Activated B cell treated with CpG ODN at 0.5 μM for 24 hours (primary cell): ENCODE measurements around the gene LMNTD2. TPM values are rescaled to one million over a fixed set of nuclear protein-coding genes. Genes with fewer than 3 reads are reported as not detected.

Experiments
- ATAC-seq: fragments of 200-7000 bp; cut with Tn5 transposase; one replicate; pipeline ENCODE4 v1.10.0; 2021; ENCODE audit warnings: low read depth, mild to moderate bottlenecking, moderate library complexity
- CTCF ChIA-PET: fragments of 350-600 bp; sonication (Branson Sonifier 250); formaldehyde crosslinking; loops from one replicate; lab custom pipeline; 2021; ENCODE audit warnings: antibody characterized with exemption; lab: Charles Lee
- POLR2A ChIA-PET: fragments of 350-600 bp; sonication (Branson Sonifier 250); formaldehyde crosslinking; loops from one replicate; lab custom pipeline; 2021; ENCODE audit warnings: antibody characterized with exemption; lab: Charles Lee
- DNase-seq: peaks from one replicate; pipeline ENCODE4 v3.0.0; 2022
- H3K27ac Mint-ChIP-seq: one replicate; pipeline ENCODE4 v1.8.0; 2020; ENCODE audit warnings: mixed read lengths
- H3K27me3 Mint-ChIP-seq: one replicate; pipeline ENCODE4 v1.8.0; 2021; ENCODE audit warnings: mixed read lengths
- H3K36me3 Mint-ChIP-seq: one replicate; pipeline ENCODE4 v1.8.0; 2021; ENCODE audit warnings: low read depth, mixed read lengths
- H3K4me1 Mint-ChIP-seq: one replicate; pipeline ENCODE4 v1.8.0; 2021; ENCODE audit warnings: mixed read lengths
- H3K4me3 Mint-ChIP-seq: one replicate; pipeline ENCODE4 v1.8.0; 2020; ENCODE audit warnings: mild to moderate bottlenecking, mixed read lengths
- H3K9me3 Mint-ChIP-seq: one replicate; pipeline ENCODE4 v1.8.0; 2020; ENCODE audit warnings: mixed read lengths
- intact Hi-C: fragments of 100-400 bp; cut with micrococcal nuclease; formaldehyde crosslinking; loops from one replicate; pipeline ENCODE4 v1.15.1; 2024
- total RNA-seq: library from RNA; stranded (reverse); gene quantifications from 2 replicates; pipeline ENCODE4 v1.2.3, GENCODE V29; 2022
- TF ChIP-seq, protein P1 (sequence below): fragments of 200-600 bp; IDR thresholded peaks from one replicate; pipeline ENCODE4 v1.8.0; 2022; ENCODE audit warnings: antibody characterized with exemption, mild to moderate bottlenecking

LMNTD2 gene
- total RNA-seq, 1 donor from 2014 or later = 8.6 TPM

DNA sequence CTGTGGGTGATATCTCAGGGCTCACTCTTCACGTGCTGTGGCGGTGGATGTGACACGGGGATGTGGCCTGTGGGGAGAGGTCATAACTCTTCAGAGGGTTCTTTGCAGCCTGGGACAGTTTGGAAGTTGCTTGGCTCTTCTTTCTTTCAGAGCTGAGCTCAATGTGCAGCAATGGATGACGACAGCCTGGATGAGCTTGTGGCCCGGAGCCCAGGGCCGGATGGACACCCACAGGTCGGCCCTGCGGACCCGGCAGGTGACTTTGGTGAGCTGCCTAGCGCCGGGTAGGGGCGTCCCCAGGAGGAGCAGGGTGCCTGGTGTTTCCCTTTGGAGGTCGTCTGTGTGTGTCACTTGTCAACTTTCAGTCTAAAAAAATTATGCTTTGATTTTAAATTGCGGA, 20.8 kb upstream of the LMNTD2 start:
- CTCF ChIA-PET = no interaction called here
- TF ChIP-seq, protein P1, sequence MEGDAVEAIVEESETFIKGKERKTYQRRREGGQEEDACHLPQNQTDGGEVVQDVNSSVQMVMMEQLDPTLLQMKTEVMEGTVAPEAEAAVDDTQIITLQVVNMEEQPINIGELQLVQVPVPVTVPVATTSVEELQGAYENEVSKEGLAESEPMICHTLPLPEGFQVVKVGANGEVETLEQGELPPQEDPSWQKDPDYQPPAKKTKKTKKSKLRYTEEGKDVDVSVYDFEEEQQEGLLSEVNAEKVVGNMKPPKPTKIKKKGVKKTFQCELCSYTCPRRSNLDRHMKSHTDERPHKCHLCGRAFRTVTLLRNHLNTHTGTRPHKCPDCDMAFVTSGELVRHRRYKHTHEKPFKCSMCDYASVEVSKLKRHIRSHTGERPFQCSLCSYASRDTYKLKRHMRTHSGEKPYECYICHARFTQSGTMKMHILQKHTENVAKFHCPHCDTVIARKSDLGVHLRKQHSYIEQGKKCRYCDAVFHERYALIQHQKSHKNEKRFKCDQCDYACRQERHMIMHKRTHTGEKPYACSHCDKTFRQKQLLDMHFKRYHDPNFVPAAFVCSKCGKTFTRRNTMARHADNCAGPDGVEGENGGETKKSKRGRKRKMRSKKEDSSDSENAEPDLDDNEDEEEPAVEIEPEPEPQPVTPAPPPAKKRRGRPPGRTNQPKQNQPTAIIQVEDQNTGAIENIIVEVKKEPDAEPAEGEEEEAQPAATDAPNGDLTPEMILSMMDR = no peak
- H3K36me3 Mint-ChIP-seq = peaks cover 32% of the 10 kb centered on the region
- POLR2A ChIA-PET = no interaction called here
- no peaks in the 10 kb centered on the region for H3K27me3 Mint-ChIP-seq
- H3K9me3 Mint-ChIP-seq = no peaks in the 10 kb centered on the region
- peaks cover 36% of the 10 kb centered on the region for H3K4me1 Mint-ChIP-seq
- intact Hi-C loops = no loop called here
- ATAC-seq = no peak
- no peak overlapping the region for H3K27ac Mint-ChIP-seq
- no peak for DNase-seq
- H3K4me3 Mint-ChIP-seq = no peak overlapping the region

DNA sequence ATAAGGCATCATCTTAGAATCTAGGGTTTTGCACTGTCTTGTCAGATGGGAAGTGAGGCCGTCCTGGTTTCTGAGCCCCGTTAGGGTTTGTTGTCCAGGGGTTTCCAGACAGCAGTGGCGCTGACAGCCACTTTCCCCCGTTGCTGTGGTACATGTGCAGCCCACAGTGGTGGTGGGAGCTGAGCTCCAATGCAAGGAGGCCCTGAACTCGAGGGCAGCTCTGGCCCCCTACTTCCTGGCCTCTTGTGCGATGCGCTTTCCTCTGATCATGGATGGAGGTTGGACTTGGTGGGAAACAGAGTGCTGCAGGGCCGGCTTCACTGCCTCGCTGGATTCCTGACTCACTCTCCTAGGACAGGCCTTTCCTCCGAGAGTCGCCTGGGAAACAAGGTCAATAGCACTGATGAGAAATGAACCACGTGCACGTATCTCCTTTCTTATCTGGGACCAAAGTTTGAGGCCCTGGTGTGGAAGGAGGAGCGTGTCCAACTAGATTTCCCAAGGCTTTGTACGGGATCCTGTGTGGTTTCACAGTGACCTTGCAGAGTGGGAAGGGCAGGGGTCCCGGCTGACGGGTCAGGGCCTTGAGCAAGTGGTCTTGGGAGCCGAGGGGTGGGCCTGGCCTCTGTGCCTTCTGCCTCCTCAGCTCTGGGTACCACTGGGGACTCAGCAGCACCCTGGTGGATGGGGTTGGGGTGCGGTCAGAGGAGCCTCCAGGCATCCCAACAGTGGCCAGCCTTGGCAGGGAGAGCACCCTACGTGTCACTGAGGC, 19.5 kb upstream of the LMNTD2 start:
- peaks cover 38% of the 10 kb centered on the region for H3K4me1 Mint-ChIP-seq
- peaks cover 2% of the 10 kb centered on the region for H3K27me3 Mint-ChIP-seq
- ATAC-seq = no peak
- TF ChIP-seq, protein P1 = no peak
- no peak overlapping the region for H3K4me3 Mint-ChIP-seq
- peaks cover 31% of the 10 kb centered on the region for H3K36me3 Mint-ChIP-seq
- intact Hi-C loops = no loop called here
- no peak overlapping the region for H3K27ac Mint-ChIP-seq
- ChIA-PET CTCF (no interaction called here), POLR2A (no interaction called here)
- no peaks in the 10 kb centered on the region for H3K9me3 Mint-ChIP-seq
- no peak for DNase-seq

GRCh38 chr11:578276-579035, 17.9 kb upstream of the LMNTD2 start:
- CTCF ChIA-PET = interaction anchor here (1.3 to 1.6 kb wide), 2 partner anchors 22 to 24 kb away, joined by 3 read pairs; no protein-coding TSS in a partner anchor
- peaks cover 23% of the 10 kb centered on the region for H3K36me3 Mint-ChIP-seq
- TF ChIP-seq, protein P1 = no peak
- POLR2A ChIA-PET = interaction anchor here (0.5 to 1.5 kb wide), 5 partner anchors 23 to 371 kb away, joined by 3 to 11 read pairs (median 3); partner anchors contain the start of genes BET1L, DEAF1, RIC8A and TMEM80
- no peaks in the 10 kb centered on the region for H3K9me3 Mint-ChIP-seq
- peaks cover 41% of the 10 kb centered on the region for H3K4me1 Mint-ChIP-seq
- DNase-seq (no peak), ATAC-seq (no peak)
- H3K27me3 Mint-ChIP-seq = peaks cover 10% of the 10 kb centered on the region
- no peak overlapping the region for H3K27ac Mint-ChIP-seq
- H3K4me3 Mint-ChIP-seq = peak overlapping the region; percentile 87
- intact Hi-C loops = no loop called here

- Mint-ChIP-seq H3K9me3 (no peaks in the 10 kb centered on the region), H3K36me3 (peaks cover 18% of the 10 kb centered on the region), H3K4me1 (peaks cover 41% of the 10 kb centered on the region), H3K27ac (peak overlapping the region; percentile 72), H3K27me3 (peaks cover 10% of the 10 kb centered on the region), H3K4me3 (peak overlapping the region; percentile 87)
- ChIA-PET POLR2A (interaction anchor here (0.8 to 3.7 kb wide), 4 partner anchors 23 to 370 kb away, joined by 3 to 43 read pairs (median 9); partner anchors contain the start of genes BET1L, HRAS, LRRC56 and RIC8A), CTCF (interaction anchor here (1.3 to 1.6 kb wide), 2 partner anchors 21 to 23 kb away, joined by 3 read pairs; no protein-coding TSS in a partner anchor)
- intact Hi-C loops = no loop called here
- TF ChIP-seq, protein P1 = no peak
- ATAC-seq (no peak), DNase-seq (no peak)
Observed at GRCh38 chr11:577611-577894, 17.0 kb upstream of the LMNTD2 start.
